Measurements from ENCODE around the gene ZNF761. TPM values are rescaled to one million over a fixed set of nuclear protein-coding genes. Genes with fewer than 3 reads are reported as not detected.
"Not testable (repeated sequence)": the region's sequence is repeated elsewhere in the genome, so short reads cannot be mapped to it uniquely, and the experiment has no call there.

ZNF761 gene
- total RNA-seq, 1 donor from 2014 or later = 15.3 TPM

DNA sequence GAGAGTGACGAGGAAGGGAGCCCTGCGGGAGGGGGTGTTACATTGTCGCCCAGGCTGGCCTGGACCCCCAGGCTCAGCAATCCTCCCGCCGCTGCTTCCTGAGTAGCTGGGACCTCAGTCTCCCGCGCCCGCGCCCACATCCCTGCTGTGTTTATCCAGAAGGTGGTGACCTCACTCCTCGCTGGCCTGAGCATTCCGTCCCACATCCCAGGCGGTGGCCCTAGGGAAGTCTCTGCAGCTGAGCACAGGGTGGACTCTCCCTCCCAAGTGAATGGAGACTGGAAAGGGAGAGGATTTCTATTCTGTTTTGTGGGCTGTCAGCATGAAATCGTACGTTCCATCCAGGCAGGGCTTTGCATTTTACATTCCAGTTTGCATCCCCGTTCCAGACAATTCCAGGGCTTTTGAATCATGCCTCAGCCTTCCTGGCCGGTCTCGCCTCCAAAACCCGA lies 37.2 kb upstream of the ZNF761 start:
- peaks cover 10% of the 10 kb centered on the region for H3K36me3 Mint-ChIP-seq
- no peak for DNase-seq (ENCODE audit: extremely low spot score, unreplicated experiment)
- H3K27ac Mint-ChIP-seq = peak overlapping the region; percentile 91
- peak overlapping the region; percentile 92 for H3K4me3 Mint-ChIP-seq
- no peaks in the 10 kb centered on the region for H3K27me3 Mint-ChIP-seq
- no peaks in the 10 kb centered on the region for H3K9me3 Mint-ChIP-seq
- H3K4me1 Mint-ChIP-seq (ENCODE audit: unreplicated experiment) = peaks cover 17% of the 10 kb centered on the region
- TF ChIP-seq, protein P1, sequence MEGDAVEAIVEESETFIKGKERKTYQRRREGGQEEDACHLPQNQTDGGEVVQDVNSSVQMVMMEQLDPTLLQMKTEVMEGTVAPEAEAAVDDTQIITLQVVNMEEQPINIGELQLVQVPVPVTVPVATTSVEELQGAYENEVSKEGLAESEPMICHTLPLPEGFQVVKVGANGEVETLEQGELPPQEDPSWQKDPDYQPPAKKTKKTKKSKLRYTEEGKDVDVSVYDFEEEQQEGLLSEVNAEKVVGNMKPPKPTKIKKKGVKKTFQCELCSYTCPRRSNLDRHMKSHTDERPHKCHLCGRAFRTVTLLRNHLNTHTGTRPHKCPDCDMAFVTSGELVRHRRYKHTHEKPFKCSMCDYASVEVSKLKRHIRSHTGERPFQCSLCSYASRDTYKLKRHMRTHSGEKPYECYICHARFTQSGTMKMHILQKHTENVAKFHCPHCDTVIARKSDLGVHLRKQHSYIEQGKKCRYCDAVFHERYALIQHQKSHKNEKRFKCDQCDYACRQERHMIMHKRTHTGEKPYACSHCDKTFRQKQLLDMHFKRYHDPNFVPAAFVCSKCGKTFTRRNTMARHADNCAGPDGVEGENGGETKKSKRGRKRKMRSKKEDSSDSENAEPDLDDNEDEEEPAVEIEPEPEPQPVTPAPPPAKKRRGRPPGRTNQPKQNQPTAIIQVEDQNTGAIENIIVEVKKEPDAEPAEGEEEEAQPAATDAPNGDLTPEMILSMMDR (conservative IDR thresholded peaks at IDR 0.05) = no peak

DNA sequence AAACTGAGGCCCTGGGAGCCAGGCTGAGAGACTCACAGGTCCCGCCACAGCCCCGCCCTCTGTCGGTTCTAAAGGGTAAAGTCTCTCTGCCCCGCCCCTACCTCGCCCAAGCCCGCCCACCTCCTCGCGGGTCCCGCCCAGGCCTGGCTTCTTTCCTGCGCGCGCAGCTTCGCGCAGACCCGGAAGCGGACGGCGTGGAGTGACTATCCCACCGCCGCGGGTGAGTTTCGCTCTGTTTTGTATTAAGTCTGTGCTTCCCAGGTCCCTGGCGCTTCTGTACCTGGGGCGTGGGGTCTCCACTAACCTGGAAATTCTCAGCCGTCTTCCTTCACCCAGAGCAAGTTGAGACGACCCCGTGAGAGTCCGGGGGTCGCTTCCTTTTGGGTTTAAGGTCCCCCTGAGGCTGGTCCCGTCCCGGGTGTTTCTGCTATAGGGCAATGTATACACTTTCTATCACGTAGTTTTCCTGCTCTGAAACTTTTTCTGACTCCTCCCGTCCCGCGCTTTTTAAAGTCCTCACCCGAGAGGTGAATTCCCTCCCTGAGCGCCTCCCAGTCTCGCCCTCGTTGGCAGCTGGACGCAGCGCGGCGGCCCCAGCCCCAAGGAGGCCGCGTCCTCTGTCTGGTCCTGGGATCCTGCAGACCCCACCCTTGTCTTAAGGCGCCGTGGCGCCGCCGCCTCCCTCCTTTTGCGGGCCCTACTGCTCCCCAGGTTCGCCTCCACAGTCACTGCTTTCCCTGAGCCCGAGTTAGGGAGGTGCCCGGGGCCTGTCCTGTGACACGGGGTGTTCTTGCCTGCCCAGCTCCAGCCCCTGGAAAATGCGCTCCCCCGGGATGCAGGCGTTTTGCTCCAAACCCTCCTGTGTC lies 36.6 kb upstream of the ZNF761 start, which contains the start of gene ZNF765:
Gene ZNF765, plus strand, starts transcription at position 176 of the 866 bp plus-strand sequence. CDS start 2,867 bp downstream, outside the sequence.
- peak within 1 kb of the TSS; percentile 92 for H3K4me3 Mint-ChIP-seq
- H3K36me3 Mint-ChIP-seq = peaks cover 14% of the 10 kb centered on the region
- peaks cover 17% of the 10 kb centered on the region for H3K4me1 Mint-ChIP-seq (ENCODE audit: unreplicated experiment)
- H3K27me3 Mint-ChIP-seq = no peaks in the 10 kb centered on the region
- TF ChIP-seq, protein P1 (conservative IDR thresholded peaks at IDR 0.05) = peak; percentile 72
- H3K9me3 Mint-ChIP-seq = no peaks in the 10 kb centered on the region
- DNase-seq (ENCODE audit: extremely low spot score, unreplicated experiment) = peak; percentile 97
- H3K27ac Mint-ChIP-seq = peak within 1 kb of the TSS; percentile 91

DNA sequence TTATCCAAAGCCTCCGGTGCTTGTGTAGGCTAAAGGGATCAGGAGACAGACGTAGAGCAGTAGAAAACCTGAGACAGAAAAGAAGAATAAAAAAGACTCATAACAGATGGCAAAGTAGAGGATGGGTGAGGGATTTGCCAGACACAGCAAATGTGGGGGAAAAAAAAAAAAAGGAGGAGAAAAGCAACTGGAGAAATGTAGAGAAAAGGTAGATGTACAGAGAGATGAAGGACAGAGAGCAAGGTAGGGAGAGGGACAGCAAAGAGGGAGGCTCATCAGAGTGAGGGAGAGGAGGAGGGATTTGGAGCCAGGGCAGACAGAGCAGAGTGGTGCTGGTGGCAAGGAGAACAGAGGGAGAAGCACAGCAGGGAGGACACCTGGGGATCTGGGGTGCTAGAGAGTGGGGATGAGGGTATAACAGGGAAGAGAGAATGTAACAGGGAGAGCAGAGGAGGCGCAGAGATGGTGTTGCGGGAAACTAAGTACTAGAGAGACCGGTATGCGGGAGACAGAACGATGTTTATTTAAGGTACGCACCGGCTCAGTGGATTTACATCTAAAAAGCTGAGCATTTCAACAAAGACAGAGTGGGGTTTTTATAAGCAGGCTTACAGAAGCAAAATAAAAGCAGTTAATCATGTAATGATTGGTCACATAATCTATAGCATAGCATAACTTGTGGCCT lies 35.8 kb upstream of the ZNF761 start:
- peaks cover 17% of the 10 kb centered on the region for H3K36me3 Mint-ChIP-seq
- peak overlapping the region; percentile 92 for H3K4me3 Mint-ChIP-seq
- not testable (repeated sequence) for DNase-seq (ENCODE audit: extremely low spot score, unreplicated experiment); H3K27me3 Mint-ChIP-seq; H3K9me3 Mint-ChIP-seq
- H3K4me1 Mint-ChIP-seq (ENCODE audit: unreplicated experiment) = peaks cover 17% of the 10 kb centered on the region
- H3K27ac Mint-ChIP-seq = peak overlapping the region; percentile 91

DNA sequence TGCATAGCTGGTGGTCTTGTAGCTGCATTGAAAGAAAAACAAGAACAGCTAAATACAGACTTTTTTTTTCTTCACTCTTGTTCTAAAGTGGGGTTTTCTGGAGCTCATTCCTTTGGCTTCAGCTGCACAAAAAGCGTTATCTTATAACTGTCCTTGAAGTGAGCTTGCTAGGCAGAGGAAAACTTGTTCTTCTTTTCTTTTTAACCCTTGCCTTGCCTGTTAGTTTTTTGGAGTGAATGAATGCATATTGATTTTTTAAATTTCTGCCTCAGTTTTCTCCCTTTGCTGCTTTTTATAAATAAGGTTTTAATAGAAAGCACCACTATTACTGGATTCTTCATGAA lies 35.3 kb upstream of the ZNF761 start:
- H3K4me1 Mint-ChIP-seq (ENCODE audit: unreplicated experiment) = peaks cover 17% of the 10 kb centered on the region
- TF ChIP-seq, protein P1 (conservative IDR thresholded peaks at IDR 0.05) = no peak
- peak overlapping the region; percentile 92 for H3K4me3 Mint-ChIP-seq
- peaks cover 19% of the 10 kb centered on the region for H3K36me3 Mint-ChIP-seq
- H3K9me3 Mint-ChIP-seq = no peaks in the 10 kb centered on the region
- H3K27ac Mint-ChIP-seq = peak overlapping the region; percentile 91
- H3K27me3 Mint-ChIP-seq = no peaks in the 10 kb centered on the region
- no peak for DNase-seq (ENCODE audit: extremely low spot score, unreplicated experiment)

DNA sequence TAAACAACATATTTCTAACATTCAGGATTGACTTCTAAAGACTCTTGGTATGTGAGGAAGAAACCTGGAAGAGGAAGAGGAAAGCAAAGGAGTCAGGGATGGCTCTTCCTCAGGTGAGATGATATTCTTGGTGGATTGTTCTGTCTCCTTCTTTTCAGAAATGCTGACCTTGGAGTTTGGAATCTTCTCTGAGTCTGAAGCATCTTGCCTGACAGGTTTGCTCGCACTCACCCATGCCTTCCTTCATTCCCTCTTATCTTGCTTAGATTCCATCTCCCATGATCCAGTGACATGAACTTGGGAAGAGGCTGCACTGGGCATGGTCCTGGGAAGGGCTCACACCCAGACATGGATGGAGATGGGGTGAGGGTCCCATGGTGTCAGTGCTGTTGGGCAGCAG lies 33.9 kb upstream of the ZNF761 start:
- Mint-ChIP-seq H3K4me3 (peak overlapping the region; percentile 71), H3K27ac (peak overlapping the region; percentile 82), H3K4me1 (ENCODE audit: unreplicated experiment) (peaks cover 17% of the 10 kb centered on the region), H3K36me3 (peaks cover 24% of the 10 kb centered on the region)
- not testable (repeated sequence) for H3K27me3 Mint-ChIP-seq; H3K9me3 Mint-ChIP-seq; DNase-seq (ENCODE audit: extremely low spot score, unreplicated experiment)

DNA sequence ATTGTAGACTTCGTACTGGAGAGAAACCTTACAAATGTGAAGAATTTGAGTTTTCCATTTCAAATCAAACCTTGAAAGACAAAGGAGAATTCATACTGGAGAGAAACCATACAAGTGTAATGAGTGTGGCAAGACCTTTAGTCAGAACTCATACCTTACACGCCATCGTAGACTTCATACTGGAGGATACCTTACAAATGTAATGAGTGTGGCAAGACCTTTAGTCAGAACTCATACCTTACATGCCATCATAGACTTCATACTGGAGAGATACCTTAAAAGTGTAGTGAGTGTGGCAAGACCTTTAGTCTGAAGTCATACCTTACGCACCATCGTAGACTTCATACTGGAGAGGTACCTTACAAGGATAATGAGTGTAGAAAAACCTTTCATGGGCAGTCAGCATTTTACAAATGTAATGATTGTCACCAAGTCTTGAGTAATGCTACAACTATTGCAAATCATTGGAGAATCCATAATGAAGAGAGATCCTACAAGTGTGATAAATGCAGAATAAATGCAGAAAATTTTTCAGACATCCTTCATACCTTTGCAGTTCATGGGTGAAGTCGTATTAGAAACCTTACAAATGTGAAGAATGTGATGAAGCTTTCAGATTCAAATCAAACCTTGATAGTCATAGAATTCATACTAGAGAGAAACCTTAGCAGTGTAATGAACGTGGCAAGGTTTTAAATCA lies 22.1 kb upstream of the ZNF761 start:
- TF ChIP-seq, protein P1 (conservative IDR thresholded peaks at IDR 0.05) = no peak
- Mint-ChIP-seq H3K36me3 (peaks cover 68% of the 10 kb centered on the region), H3K9me3 (peaks cover 38% of the 10 kb centered on the region), H3K27me3 (no peaks in the 10 kb centered on the region), H3K4me3 (no peak overlapping the region), H3K27ac (no peak overlapping the region), H3K4me1 (ENCODE audit: unreplicated experiment) (no peaks in the 10 kb centered on the region)
- no peak for DNase-seq (ENCODE audit: extremely low spot score, unreplicated experiment)

DNA sequence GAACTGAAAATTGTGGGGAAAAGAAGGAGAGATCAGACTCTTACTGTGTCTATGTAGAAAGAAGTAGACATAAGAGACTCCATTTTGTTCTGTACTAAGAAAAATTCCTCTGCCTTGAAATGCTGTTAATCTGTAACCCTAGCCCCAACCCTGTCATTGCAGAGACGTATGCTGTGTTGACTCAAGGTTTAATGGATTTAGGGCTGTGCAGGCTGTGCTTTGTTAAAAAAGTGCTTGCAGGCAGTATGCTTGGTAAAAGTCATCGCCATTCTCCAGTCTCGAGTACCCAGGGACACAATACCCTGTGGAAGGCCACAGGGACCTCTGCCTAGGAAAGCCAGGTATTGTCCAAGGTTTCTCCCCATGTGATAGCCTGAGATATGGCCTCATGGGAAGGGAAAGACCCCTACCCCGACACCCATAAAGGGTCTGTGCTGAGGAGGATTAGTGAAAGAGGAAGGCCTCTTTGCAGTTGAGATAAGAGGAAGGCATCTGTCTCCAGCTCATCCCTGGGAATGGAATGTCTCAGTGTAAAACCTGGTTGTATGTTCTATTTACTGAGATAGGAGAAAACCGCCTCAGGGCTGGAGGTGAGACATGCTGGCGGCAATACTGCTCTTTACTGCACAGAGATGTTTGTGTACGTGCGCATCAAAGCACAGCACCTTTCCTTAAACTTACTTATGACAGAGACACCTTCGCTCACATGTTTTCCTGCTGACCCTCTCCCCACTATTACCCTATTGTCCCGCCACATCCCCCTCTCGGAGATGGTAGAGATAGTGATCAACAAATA lies 11.1 kb upstream of the ZNF761 start:
- H3K27ac Mint-ChIP-seq = not testable (repeated sequence)

More for the DNA sequence above, 11.1 kb upstream of the ZNF761 start:
- not testable (repeated sequence) for H3K9me3 Mint-ChIP-seq; DNase-seq (ENCODE audit: extremely low spot score, unreplicated experiment); H3K27me3 Mint-ChIP-seq; H3K36me3 Mint-ChIP-seq
- peak overlapping the region; percentile 31 for H3K4me3 Mint-ChIP-seq
- H3K4me1 Mint-ChIP-seq (ENCODE audit: unreplicated experiment) = peaks cover 12% of the 10 kb centered on the region
